Activated B cell treated with CpG ODN at 0.5 μM for 24 hours (primary cell): Measurements from ENCODE around the gene IFI27L2. TPM values are rescaled to one million over a fixed set of nuclear protein-coding genes. Genes with fewer than 3 reads are reported as not detected.
"Not testable (repeated sequence)": the region's sequence is repeated elsewhere in the genome, so short reads cannot be mapped to it uniquely, and the experiment has no call there.

Experiments
- ATAC-seq: fragments of 200-7000 bp; cut with Tn5 transposase; one replicate; pipeline ENCODE4 v1.10.0; 2021; ENCODE audit warnings: low read depth, mild to moderate bottlenecking, moderate library complexity
- CTCF ChIA-PET: fragments of 350-600 bp; sonication (Branson Sonifier 250); formaldehyde crosslinking; loops from one replicate; lab custom pipeline; 2021; ENCODE audit warnings: antibody characterized with exemption; lab: Charles Lee
- POLR2A ChIA-PET: fragments of 350-600 bp; sonication (Branson Sonifier 250); formaldehyde crosslinking; loops from one replicate; lab custom pipeline; 2021; ENCODE audit warnings: antibody characterized with exemption; lab: Charles Lee
- DNase-seq: peaks from one replicate; pipeline ENCODE4 v3.0.0; 2022
- H3K27ac Mint-ChIP-seq: one replicate; pipeline ENCODE4 v1.8.0; 2020; ENCODE audit warnings: mixed read lengths
- H3K27me3 Mint-ChIP-seq: one replicate; pipeline ENCODE4 v1.8.0; 2021; ENCODE audit warnings: mixed read lengths
- H3K36me3 Mint-ChIP-seq: one replicate; pipeline ENCODE4 v1.8.0; 2021; ENCODE audit warnings: low read depth, mixed read lengths
- H3K4me1 Mint-ChIP-seq: one replicate; pipeline ENCODE4 v1.8.0; 2021; ENCODE audit warnings: mixed read lengths
- H3K4me3 Mint-ChIP-seq: one replicate; pipeline ENCODE4 v1.8.0; 2020; ENCODE audit warnings: mild to moderate bottlenecking, mixed read lengths
- H3K9me3 Mint-ChIP-seq: one replicate; pipeline ENCODE4 v1.8.0; 2020; ENCODE audit warnings: mixed read lengths
- intact Hi-C: fragments of 100-400 bp; cut with micrococcal nuclease; formaldehyde crosslinking; loops from one replicate; pipeline ENCODE4 v1.15.1; 2024
- total RNA-seq: library from RNA; stranded (reverse); gene quantifications from 2 replicates; pipeline ENCODE4 v1.2.3, GENCODE V29; 2022
- TF ChIP-seq, protein P1 (sequence below): fragments of 200-600 bp; IDR thresholded peaks from one replicate; pipeline ENCODE4 v1.8.0; 2022; ENCODE audit warnings: antibody characterized with exemption, mild to moderate bottlenecking

IFI27L2 gene
- total RNA-seq, 1 donor from 2014 or later: 37.3 TPM

DNA sequence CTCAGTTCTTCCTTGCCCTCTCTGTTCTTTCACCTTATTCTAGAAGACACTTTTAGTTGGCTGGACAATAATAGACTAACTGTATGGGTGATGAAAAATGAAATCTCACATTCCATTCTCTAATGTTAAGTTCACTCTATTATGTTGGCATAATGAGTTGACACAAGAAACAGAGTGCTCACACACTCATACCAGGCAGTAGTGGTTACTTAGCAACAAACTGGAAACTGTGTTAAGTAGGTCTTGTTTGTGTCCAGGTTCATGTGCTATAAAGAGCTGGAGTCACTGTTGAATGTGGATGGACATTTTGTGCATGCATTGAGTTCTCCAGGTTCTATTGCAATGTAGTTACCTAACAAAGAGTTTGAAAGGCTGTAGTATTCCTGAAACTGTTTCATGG, 27.8 kb upstream of the IFI27L2 start:
- ChIA-PET POLR2A (no interaction called here), CTCF (interaction anchor here (1.5 kb wide), 1 partner anchor 21 kb away, joined by 3 read pairs; no protein-coding TSS in a partner anchor)
- TF ChIP-seq, protein P1, sequence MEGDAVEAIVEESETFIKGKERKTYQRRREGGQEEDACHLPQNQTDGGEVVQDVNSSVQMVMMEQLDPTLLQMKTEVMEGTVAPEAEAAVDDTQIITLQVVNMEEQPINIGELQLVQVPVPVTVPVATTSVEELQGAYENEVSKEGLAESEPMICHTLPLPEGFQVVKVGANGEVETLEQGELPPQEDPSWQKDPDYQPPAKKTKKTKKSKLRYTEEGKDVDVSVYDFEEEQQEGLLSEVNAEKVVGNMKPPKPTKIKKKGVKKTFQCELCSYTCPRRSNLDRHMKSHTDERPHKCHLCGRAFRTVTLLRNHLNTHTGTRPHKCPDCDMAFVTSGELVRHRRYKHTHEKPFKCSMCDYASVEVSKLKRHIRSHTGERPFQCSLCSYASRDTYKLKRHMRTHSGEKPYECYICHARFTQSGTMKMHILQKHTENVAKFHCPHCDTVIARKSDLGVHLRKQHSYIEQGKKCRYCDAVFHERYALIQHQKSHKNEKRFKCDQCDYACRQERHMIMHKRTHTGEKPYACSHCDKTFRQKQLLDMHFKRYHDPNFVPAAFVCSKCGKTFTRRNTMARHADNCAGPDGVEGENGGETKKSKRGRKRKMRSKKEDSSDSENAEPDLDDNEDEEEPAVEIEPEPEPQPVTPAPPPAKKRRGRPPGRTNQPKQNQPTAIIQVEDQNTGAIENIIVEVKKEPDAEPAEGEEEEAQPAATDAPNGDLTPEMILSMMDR: no peak
- Mint-ChIP-seq H3K4me1 (no peaks in the 10 kb centered on the region), H3K36me3 (no peaks in the 10 kb centered on the region), H3K27ac (no peak overlapping the region), H3K9me3 (peaks cover 4% of the 10 kb centered on the region), H3K27me3 (peaks cover 40% of the 10 kb centered on the region), H3K4me3 (no peak overlapping the region)
- no peak for ATAC-seq
- no peak for DNase-seq
- intact Hi-C loops: no loop called here

DNA sequence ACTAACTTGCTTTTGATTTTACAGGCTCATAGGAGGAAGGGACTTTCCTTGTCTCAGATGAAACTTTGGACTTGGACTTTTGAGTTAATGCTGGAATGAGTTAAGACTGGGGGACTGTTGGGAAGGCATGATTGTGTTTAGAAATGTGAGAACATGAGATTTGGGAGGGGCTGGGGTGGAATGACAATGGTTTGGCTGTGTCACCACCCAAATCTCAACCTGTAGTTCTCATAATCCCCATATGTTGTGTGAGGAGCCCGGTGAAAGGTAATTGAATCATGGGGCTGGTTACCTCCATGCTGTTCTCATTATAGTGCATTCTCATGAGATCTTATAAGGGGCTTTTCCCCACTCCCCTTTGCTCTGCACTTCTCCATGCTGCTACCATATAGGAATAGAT, 26.7 kb upstream of the IFI27L2 start:
- CTCF ChIA-PET, H3K27ac Mint-ChIP-seq, H3K36me3 Mint-ChIP-seq, ATAC-seq, H3K9me3 Mint-ChIP-seq, H3K4me3 Mint-ChIP-seq, H3K4me1 Mint-ChIP-seq, intact Hi-C loops, POLR2A ChIA-PET, DNase-seq: not testable (repeated sequence)
- H3K27me3 Mint-ChIP-seq: peaks cover 48% of the 10 kb centered on the region

DNA sequence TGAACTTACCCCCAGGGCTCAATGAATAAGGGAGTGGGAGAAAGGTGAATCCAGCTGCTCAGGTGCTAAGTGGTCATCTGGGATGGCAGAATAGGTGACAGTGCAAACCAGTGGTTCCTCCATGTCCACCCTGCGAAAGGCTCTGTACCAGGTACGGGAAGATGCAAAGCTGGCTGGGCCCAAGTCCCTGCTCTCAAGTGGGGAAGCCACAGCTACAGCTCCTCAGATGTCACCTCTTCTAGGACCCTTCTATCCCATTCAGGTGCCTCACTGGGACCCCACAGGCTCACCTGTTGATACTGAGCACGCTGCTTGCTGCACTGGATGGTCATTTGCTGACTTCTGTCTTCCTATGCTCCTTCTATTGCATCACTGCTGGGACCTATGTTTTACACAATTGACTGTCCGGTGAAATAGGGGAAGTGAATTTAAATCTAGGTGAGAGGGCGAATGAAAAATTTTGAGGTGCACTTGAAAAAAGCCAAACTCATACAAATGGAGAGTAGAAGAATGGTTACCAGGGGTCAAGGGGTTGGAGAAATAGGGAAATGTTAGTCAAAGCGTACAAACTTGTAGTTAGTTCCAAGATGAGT, 24.4 kb upstream of the IFI27L2 start:
- no peaks in the 10 kb centered on the region for H3K36me3 Mint-ChIP-seq
- H3K4me3 Mint-ChIP-seq: no peak overlapping the region
- POLR2A ChIA-PET: interaction anchor here (0.6 kb wide), 1 partner anchor 11 kb away, joined by 3 read pairs; no protein-coding TSS in a partner anchor
- peaks cover 4% of the 10 kb centered on the region for H3K9me3 Mint-ChIP-seq
- DNase-seq (no peak), ATAC-seq (no peak)
- peaks cover 59% of the 10 kb centered on the region for H3K27me3 Mint-ChIP-seq
- no peak overlapping the region for H3K27ac Mint-ChIP-seq
- CTCF ChIA-PET: no interaction called here
- TF ChIP-seq, protein P1: no peak
- intact Hi-C loops: no loop called here
- no peaks in the 10 kb centered on the region for H3K4me1 Mint-ChIP-seq

DNA sequence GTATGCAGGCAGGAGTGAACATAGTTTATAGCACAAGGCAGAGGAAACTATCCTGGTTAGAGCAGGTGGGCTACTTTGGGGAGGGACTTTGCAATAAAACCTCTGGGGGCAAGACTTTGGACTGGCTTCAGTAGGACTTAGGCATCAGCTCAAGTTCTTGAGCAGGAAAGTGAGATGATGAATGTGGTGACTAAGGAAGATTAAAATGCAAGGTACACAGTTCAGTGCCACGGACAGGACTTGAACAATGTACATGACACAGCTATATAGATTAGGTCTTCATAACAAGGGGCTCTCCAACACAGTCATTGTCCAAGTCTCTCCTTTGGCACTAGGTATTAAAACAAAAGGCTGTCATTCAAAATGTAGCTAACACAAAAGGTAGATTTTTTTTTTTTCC, 23.3 kb upstream of the IFI27L2 start:
- TF ChIP-seq, protein P1: no peak
- peaks cover 4% of the 10 kb centered on the region for H3K9me3 Mint-ChIP-seq
- H3K4me3 Mint-ChIP-seq: no peak overlapping the region
- ChIA-PET CTCF (no interaction called here), POLR2A (no interaction called here)
- H3K27me3 Mint-ChIP-seq: peaks cover 55% of the 10 kb centered on the region
- H3K36me3 Mint-ChIP-seq: no peaks in the 10 kb centered on the region
- no peak overlapping the region for H3K27ac Mint-ChIP-seq
- DNase-seq: no peak
- intact Hi-C loops: no loop called here
- H3K4me1 Mint-ChIP-seq: no peaks in the 10 kb centered on the region
- no peak for ATAC-seq

DNA sequence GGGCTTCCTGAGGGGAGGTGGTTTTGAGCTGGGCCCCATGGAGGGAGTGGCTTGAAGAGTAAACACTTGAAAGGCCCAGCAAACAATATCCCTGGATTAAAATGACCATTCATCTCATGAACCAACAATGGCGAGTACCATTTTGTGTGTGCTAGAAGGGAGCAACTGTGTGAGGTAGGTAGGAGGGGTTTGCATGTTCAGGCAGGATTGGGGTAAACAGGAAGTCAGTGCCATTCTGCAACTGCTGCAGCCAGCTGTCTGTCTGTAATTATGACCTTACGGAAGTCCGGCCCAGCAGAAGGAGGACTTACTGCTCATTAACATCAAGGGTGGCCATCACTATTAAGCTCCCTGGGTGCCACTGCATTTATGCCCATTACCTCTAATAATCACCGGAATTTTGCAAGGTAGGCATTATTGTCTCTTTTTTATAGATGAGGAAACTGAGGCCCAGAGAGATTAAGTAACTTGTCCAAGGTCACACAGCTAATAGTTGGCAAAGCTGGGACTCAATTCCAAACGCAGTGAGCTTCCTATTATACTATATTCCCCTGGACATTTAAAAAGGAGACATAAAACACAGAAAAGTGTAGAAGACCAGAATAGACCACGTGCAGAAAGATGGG, 16.6 kb upstream of the IFI27L2 start:
- intact Hi-C loops: no loop called here
- no peak for ATAC-seq
- Mint-ChIP-seq H3K36me3 (no peaks in the 10 kb centered on the region), H3K27ac (no peak overlapping the region), H3K27me3 (peaks cover 22% of the 10 kb centered on the region), H3K4me3 (no peak overlapping the region), H3K9me3 (no peaks in the 10 kb centered on the region), H3K4me1 (no peaks in the 10 kb centered on the region)
- CTCF ChIA-PET: interaction anchor here (1.7 kb wide), 1 partner anchor 9 kb away, joined by 5 read pairs; no protein-coding TSS in a partner anchor
- DNase-seq: no peak
- TF ChIP-seq, protein P1: no peak
- POLR2A ChIA-PET: no interaction called here
